Suprapubic skin (tissue), 3 donors: Measurements from ENCODE around the gene DNAI1.

Source experiments
- POLR2A ChIP-seq, 2 donors: fragments of 450-650 bp; IDR thresholded peaks; one replicate each; pipeline ENCODE4 v1.6.1; 2017; ENCODE audit warnings: antibody characterized with exemption in 2 of 2, mild to moderate bottlenecking in 2 of 2, moderate library complexity in 2 of 2
- TF ChIP-seq, protein P1 (sequence below), 2 donors: fragments of 200-600 bp in 1 of 2; fragments of 450-650 bp in 1 of 2; sonication (generic) in 1 of 2; IDR thresholded peaks; one replicate each; pipeline ENCODE4 v1.5.1; 2016 to 2019; ENCODE audit warnings: antibody characterized with exemption in 2 of 2, mild to moderate bottlenecking in 1 of 2, moderate library complexity in 1 of 2

DNA sequence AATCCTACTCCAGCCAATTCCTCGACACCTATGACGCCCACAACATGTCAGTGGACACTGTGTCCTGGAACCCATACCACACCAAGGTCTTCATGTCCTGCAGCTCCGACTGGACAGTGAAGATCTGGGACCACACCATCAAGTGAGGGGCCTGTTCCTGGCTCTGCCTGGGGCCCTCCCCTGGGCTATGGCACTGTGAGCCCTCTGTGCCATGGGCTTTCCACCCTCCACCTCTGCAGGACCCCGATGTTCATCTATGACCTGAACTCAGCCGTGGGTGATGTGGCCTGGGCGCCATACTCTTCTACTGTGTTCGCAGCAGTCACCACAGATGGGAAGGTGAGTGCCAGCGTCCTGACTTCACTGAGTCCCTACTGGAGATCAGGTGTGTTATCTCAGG, 55.8 kb downstream of the DNAI1 start:
- TF ChIP-seq, protein P1, sequence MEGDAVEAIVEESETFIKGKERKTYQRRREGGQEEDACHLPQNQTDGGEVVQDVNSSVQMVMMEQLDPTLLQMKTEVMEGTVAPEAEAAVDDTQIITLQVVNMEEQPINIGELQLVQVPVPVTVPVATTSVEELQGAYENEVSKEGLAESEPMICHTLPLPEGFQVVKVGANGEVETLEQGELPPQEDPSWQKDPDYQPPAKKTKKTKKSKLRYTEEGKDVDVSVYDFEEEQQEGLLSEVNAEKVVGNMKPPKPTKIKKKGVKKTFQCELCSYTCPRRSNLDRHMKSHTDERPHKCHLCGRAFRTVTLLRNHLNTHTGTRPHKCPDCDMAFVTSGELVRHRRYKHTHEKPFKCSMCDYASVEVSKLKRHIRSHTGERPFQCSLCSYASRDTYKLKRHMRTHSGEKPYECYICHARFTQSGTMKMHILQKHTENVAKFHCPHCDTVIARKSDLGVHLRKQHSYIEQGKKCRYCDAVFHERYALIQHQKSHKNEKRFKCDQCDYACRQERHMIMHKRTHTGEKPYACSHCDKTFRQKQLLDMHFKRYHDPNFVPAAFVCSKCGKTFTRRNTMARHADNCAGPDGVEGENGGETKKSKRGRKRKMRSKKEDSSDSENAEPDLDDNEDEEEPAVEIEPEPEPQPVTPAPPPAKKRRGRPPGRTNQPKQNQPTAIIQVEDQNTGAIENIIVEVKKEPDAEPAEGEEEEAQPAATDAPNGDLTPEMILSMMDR (IDR thresholded peaks at IDR 0.05), result no peak
- no peak for TF ChIP-seq POLR2A (IDR thresholded peaks at IDR 0.05)
